Duodenal mucosa (tissue), 2 donors: ENCODE measurements around the gene GPR89B.
"Not testable (repeated sequence)": the region's sequence is repeated elsewhere in the genome, so short reads cannot be mapped to it uniquely, and the experiment has no call there.

Experiments
- H3K27ac ChIP-seq: one replicate; pipeline ENCODE4 v1.7.0; 2013; ENCODE audit warnings: low read depth, low read length
- H3K27me3 ChIP-seq, 2 donors: one replicate each; pipeline ENCODE4 v1.7.0; 2013; ENCODE audit warnings: low read length in 2 of 2, control low read depth in 1 of 2; ENCODE audit not compliant: insufficient read depth in 2 of 2, control insufficient read depth in 1 of 2
- H3K36me3 ChIP-seq, 2 donors: one replicate each; pipeline ENCODE4 v1.7.0; 2013; ENCODE audit warnings: low read length in 2 of 2, control low read depth in 1 of 2; ENCODE audit not compliant: insufficient read depth in 2 of 2, control insufficient read depth in 1 of 2
- H3K4me1 ChIP-seq, 2 donors: one replicate each; pipeline ENCODE4 v1.7.0; 2013; ENCODE audit warnings: low read length in 2 of 2, control low read depth in 1 of 2; ENCODE audit not compliant: insufficient read depth in 2 of 2, control insufficient read depth in 1 of 2
- H3K4me3 ChIP-seq, 2 donors: one replicate each; pipeline ENCODE4 v1.7.0; 2013; ENCODE audit warnings: low read length in 2 of 2, low read depth in 1 of 2
- H3K9ac ChIP-seq, 2 donors: one replicate each; pipeline ENCODE4 v1.7.0; 2013; ENCODE audit warnings: low read length in 2 of 2, low read depth in 1 of 2
- H3K9me3 ChIP-seq, 2 donors: one replicate each; pipeline ENCODE4 v1.7.0; 2013; ENCODE audit warnings: low read length in 2 of 2, control low read depth in 1 of 2; ENCODE audit not compliant: control insufficient read depth in 1 of 2

GPR89B gene

GRCh38 chr1:147935296-147935695, 7.1 kb downstream of the GPR89B start:
- not testable (repeated sequence) for H3K4me1 ChIP-seq, H3K27ac ChIP-seq, H3K4me3 ChIP-seq, H3K27me3 ChIP-seq, H3K36me3 ChIP-seq, H3K9me3 ChIP-seq, H3K9ac ChIP-seq

- H3K9ac ChIP-seq, H3K4me3 ChIP-seq, H3K27me3 ChIP-seq, H3K27ac ChIP-seq, H3K36me3 ChIP-seq, H3K4me1 ChIP-seq, H3K9me3 ChIP-seq: not testable (repeated sequence)
Measured at GRCh38 chr1:147940456-147940855, 12.2 kb downstream of the GPR89B start.

GRCh38 chr1:147942563-147942962, 14.3 kb downstream of the GPR89B start:
- H3K4me1 ChIP-seq, H3K4me3 ChIP-seq, H3K27ac ChIP-seq, H3K9me3 ChIP-seq, H3K36me3 ChIP-seq, H3K9ac ChIP-seq, H3K27me3 ChIP-seq: not testable (repeated sequence)

GRCh38 chr1:147949517-147949916, 21.3 kb downstream of the GPR89B start:
- not testable (repeated sequence) for H3K27me3 ChIP-seq, H3K9me3 ChIP-seq, H3K4me3 ChIP-seq, H3K9ac ChIP-seq, H3K36me3 ChIP-seq, H3K27ac ChIP-seq, H3K4me1 ChIP-seq

GRCh38 chr1:147958906-147959305, 30.7 kb downstream of the GPR89B start:
- not testable (repeated sequence) for H3K27ac ChIP-seq, H3K36me3 ChIP-seq, H3K9ac ChIP-seq, H3K27me3 ChIP-seq, H3K4me3 ChIP-seq, H3K9me3 ChIP-seq, H3K4me1 ChIP-seq

GRCh38 chr1:147959680-147960079, 31.5 kb downstream of the GPR89B start:
- not testable (repeated sequence) for H3K36me3 ChIP-seq, H3K27ac ChIP-seq, H3K4me3 ChIP-seq, H3K4me1 ChIP-seq, H3K9me3 ChIP-seq, H3K27me3 ChIP-seq, H3K9ac ChIP-seq

GRCh38 chr1:147964575-147964974, 36.4 kb downstream of the GPR89B start:
- not testable (repeated sequence) for H3K36me3 ChIP-seq, H3K9ac ChIP-seq, H3K27ac ChIP-seq, H3K4me1 ChIP-seq, H3K4me3 ChIP-seq, H3K27me3 ChIP-seq, H3K9me3 ChIP-seq

GRCh38 chr1:147966657-147967056, 38.4 kb downstream of the GPR89B start:
- H3K9me3 ChIP-seq, H3K27me3 ChIP-seq, H3K27ac ChIP-seq, H3K36me3 ChIP-seq, H3K4me1 ChIP-seq, H3K9ac ChIP-seq, H3K4me3 ChIP-seq: not testable (repeated sequence)

- not testable (repeated sequence) for H3K4me3 ChIP-seq
Measured at GRCh38 chr1:147978896-147979651, 50.9 kb downstream of the GPR89B start.

GRCh38 chr1:147985374-147985773, 57.2 kb downstream of the GPR89B start:
- not testable (repeated sequence) for H3K4me1 ChIP-seq, H3K9ac ChIP-seq, H3K9me3 ChIP-seq, H3K27ac ChIP-seq, H3K27me3 ChIP-seq, H3K4me3 ChIP-seq, H3K36me3 ChIP-seq

More at GRCh38 chr1:147978896-147979651, 50.9 kb downstream of the GPR89B start:
- not testable (repeated sequence) for H3K9me3 ChIP-seq, H3K9ac ChIP-seq, H3K36me3 ChIP-seq, H3K27me3 ChIP-seq, H3K4me1 ChIP-seq, H3K27ac ChIP-seq

GRCh38 chr1:147987893-147988292, 59.7 kb downstream of the GPR89B start:
- H3K27me3 ChIP-seq, H3K27ac ChIP-seq, H3K4me3 ChIP-seq, H3K4me1 ChIP-seq, H3K36me3 ChIP-seq, H3K9ac ChIP-seq, H3K9me3 ChIP-seq: not testable (repeated sequence)
